ENCODE measurements around the gene TBC1D7.

DNA sequence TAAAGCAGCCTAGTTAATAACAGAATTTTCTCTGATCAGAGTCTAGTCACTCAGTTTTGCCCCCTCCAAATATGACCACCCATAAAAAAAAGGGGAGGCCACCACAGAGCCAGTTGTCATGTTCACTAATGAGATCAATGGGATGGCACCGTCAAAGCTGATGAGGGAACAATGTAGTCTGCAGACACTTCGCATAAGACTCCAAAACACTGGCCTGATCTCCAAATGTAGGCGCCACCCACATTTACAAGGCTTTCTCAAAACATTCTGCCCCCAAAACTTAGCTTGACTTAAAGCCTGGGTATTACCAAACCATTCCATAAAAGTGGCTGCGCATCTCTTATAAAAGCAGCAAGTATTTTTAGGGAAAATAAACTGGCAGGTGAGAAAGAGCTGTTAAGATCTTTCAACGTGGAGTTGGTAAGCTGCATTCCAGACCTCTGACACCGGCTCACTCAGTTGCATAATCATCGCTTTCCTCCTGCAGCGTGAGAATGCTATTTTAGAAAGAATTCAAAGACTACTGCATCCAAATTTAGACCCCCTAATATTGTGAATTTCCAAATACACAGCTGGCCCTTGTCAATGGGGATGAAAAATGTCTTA lies 59.3 kb downstream of the TBC1D7 start:
- TF ChIP-seq, protein P1, sequence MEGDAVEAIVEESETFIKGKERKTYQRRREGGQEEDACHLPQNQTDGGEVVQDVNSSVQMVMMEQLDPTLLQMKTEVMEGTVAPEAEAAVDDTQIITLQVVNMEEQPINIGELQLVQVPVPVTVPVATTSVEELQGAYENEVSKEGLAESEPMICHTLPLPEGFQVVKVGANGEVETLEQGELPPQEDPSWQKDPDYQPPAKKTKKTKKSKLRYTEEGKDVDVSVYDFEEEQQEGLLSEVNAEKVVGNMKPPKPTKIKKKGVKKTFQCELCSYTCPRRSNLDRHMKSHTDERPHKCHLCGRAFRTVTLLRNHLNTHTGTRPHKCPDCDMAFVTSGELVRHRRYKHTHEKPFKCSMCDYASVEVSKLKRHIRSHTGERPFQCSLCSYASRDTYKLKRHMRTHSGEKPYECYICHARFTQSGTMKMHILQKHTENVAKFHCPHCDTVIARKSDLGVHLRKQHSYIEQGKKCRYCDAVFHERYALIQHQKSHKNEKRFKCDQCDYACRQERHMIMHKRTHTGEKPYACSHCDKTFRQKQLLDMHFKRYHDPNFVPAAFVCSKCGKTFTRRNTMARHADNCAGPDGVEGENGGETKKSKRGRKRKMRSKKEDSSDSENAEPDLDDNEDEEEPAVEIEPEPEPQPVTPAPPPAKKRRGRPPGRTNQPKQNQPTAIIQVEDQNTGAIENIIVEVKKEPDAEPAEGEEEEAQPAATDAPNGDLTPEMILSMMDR (conservative IDR thresholded peaks at IDR 0.05; ENCODE audit: low read depth, low read length): no peak
- TF ChIP-seq EZH2 (IDR thresholded peaks at IDR 0.05; ENCODE audit: borderline replicate concordance, low read depth, low read length, poor library complexity, severe bottlenecking): no peak

Measured in A673 (cell line).